ENCODE measurements around the gene CHST8.

The CHST8 gene

GRCh38 chr19:33667881-33668280 lies 46.1 kb downstream of the CHST8 start:
- Histone ChIP-seq H3K4me1 (ENCODE audit: control insufficient read depth, low read depth, low read length) (no peaks in the 10 kb centered on the region), H3K4me3 (ENCODE audit: low read length) (no peak overlapping the region), H3K27ac (ENCODE audit: low read length) (no peak overlapping the region), H3K36me3 (ENCODE audit: control insufficient read depth, low read depth, low read length) (no peaks in the 10 kb centered on the region), H3K9ac (ENCODE audit: low read length) (no peak overlapping the region), H3K27me3 (ENCODE audit: control insufficient read depth, insufficient read depth, low read length) (no peaks in the 10 kb centered on the region), H3K9me3 (ENCODE audit: control insufficient read depth, low read depth, low read length) (no peaks in the 10 kb centered on the region)

GRCh38 chr19:33668968-33669367 lies 47.2 kb downstream of the CHST8 start:
- no peak overlapping the region for H3K27ac ChIP-seq (ENCODE audit: low read length)
- H3K36me3 ChIP-seq (ENCODE audit: control insufficient read depth, low read depth, low read length), result no peaks in the 10 kb centered on the region
- H3K9me3 ChIP-seq (ENCODE audit: control insufficient read depth, low read depth, low read length), result no peaks in the 10 kb centered on the region
- no peak overlapping the region for H3K4me3 ChIP-seq (ENCODE audit: low read length)
- H3K27me3 ChIP-seq (ENCODE audit: control insufficient read depth, insufficient read depth, low read length), result no peaks in the 10 kb centered on the region
- H3K4me1 ChIP-seq (ENCODE audit: control insufficient read depth, low read depth, low read length), result no peaks in the 10 kb centered on the region
- H3K9ac ChIP-seq (ENCODE audit: low read length), result no peak overlapping the region

DNA sequence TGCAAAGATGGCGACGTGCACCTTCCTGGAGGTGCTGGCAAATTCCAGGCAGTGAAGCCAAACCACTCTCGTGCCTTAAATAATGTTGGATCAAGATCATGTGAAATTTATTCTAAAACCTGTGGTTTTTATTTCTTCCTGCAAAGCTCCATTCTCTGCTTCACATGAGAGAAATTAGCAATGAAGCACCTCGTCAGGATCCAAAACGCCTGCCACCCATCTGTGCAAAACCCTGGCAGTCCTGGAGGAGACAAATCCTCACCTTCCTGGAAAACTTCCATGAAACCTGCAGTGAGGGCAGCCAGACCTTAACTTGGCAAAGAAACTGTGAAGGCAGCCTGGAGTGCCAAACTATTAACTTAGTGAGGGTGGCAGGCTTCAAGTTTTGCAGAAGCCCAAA lies 47.6 kb downstream of the CHST8 start:
- H3K4me3 ChIP-seq (ENCODE audit: low read length), result no peak overlapping the region
- H3K36me3 ChIP-seq (ENCODE audit: control insufficient read depth, low read depth, low read length), result no peaks in the 10 kb centered on the region
- no peak overlapping the region for H3K9ac ChIP-seq (ENCODE audit: low read length)
- no peaks in the 10 kb centered on the region for H3K4me1 ChIP-seq (ENCODE audit: control insufficient read depth, low read depth, low read length)
- H3K9me3 ChIP-seq (ENCODE audit: control insufficient read depth, low read depth, low read length), result no peaks in the 10 kb centered on the region
- H3K27me3 ChIP-seq (ENCODE audit: control insufficient read depth, insufficient read depth, low read length), result no peaks in the 10 kb centered on the region
- H3K27ac ChIP-seq (ENCODE audit: low read length), result no peak overlapping the region

DNA sequence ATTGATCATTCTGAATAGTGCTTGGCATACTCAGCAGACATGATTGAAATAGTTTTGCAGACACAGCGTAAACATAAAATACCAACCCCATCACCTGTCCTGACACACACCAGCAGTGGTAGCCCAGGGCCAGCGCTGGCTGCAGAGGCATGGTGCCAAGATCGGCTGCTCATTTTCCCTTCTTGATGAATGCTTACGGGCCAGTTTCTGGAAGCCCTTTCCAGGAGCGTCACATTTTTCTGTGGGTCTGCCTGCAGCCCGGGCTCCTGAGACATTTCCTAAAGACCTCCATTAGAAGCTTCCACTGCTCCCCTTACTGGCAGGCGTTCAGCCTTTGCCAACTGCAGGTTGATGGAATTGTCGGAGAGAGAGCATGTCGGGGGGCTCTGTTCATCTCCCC lies 48.6 kb downstream of the CHST8 start:
- H3K4me3 ChIP-seq (ENCODE audit: low read length), result no peak overlapping the region
- H3K9me3 ChIP-seq (ENCODE audit: control insufficient read depth, low read depth, low read length), result no peaks in the 10 kb centered on the region
- H3K27me3 ChIP-seq (ENCODE audit: control insufficient read depth, insufficient read depth, low read length), result no peaks in the 10 kb centered on the region
- H3K4me1 ChIP-seq (ENCODE audit: control insufficient read depth, low read depth, low read length), result no peaks in the 10 kb centered on the region
- no peak overlapping the region for H3K9ac ChIP-seq (ENCODE audit: low read length)
- no peaks in the 10 kb centered on the region for H3K36me3 ChIP-seq (ENCODE audit: control insufficient read depth, low read depth, low read length)
- no peak overlapping the region for H3K27ac ChIP-seq (ENCODE audit: low read length)

DNA sequence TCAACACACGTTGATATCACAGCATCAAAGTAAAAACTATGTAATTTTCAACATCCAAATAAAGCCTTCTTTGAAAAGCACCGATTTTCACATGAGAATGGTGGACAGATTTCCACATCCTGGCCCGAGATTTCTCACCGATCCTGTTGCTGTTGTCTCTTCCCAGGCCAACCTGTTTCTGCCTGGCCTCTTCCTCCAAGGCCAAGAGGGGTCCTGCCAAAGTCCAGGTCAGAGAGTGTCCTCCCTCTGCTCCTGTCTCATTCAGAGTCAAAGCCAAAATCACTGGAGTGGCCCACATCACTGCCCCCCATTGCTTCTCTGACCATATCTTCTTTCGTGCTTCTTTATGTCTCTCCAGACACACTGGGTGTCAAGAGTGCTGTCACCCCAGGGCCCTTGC lies 49.5 kb downstream of the CHST8 start:
- Histone ChIP-seq H3K27ac (ENCODE audit: low read length) (no peak overlapping the region), H3K9me3 (ENCODE audit: control insufficient read depth, low read depth, low read length) (no peaks in the 10 kb centered on the region), H3K9ac (ENCODE audit: low read length) (no peak overlapping the region), H3K4me3 (ENCODE audit: low read length) (no peak overlapping the region), H3K4me1 (ENCODE audit: control insufficient read depth, low read depth, low read length) (no peaks in the 10 kb centered on the region), H3K27me3 (ENCODE audit: control insufficient read depth, insufficient read depth, low read length) (no peaks in the 10 kb centered on the region), H3K36me3 (ENCODE audit: control insufficient read depth, low read depth, low read length) (no peaks in the 10 kb centered on the region)

DNA sequence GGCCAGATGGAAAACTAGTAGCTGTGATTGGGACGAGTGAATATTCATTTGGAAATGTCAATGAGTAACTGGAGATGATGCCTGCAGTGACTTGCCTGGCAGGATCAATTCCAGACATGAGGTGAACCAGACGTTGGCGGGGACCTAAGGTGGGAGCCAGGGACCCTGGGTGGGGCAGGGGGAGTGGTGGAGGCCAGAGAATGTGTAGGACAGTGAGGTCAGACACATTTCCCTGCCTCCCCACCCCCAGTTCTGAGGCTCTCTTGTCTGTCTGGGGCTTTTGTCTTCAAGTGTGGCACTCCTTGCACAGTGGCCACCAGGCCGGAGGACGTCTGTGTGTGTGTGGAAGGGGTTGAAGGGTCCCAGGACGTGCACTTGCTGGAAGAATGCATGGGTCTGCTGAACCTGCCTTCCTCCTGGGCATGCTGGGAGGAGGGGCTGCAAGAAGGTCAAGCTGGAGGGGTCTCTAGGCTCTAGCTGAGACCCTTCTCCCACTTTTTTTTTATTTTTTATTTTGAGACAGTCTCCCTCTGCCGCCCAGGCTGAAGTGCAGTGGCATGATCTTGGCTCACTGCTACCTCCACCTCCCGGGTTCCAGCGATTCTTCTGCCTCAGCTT lies 51.6 kb downstream of the CHST8 start:
- no peak overlapping the region for H3K9ac ChIP-seq (ENCODE audit: low read length)
- H3K27me3 ChIP-seq (ENCODE audit: control insufficient read depth, insufficient read depth, low read length), result no peaks in the 10 kb centered on the region
- no peak overlapping the region for H3K27ac ChIP-seq (ENCODE audit: low read length)
- no peaks in the 10 kb centered on the region for H3K36me3 ChIP-seq (ENCODE audit: control insufficient read depth, low read depth, low read length)
- no peaks in the 10 kb centered on the region for H3K4me1 ChIP-seq (ENCODE audit: control insufficient read depth, low read depth, low read length)
- no peaks in the 10 kb centered on the region for H3K9me3 ChIP-seq (ENCODE audit: control insufficient read depth, low read depth, low read length)
- no peak overlapping the region for H3K4me3 ChIP-seq (ENCODE audit: low read length)

DNA sequence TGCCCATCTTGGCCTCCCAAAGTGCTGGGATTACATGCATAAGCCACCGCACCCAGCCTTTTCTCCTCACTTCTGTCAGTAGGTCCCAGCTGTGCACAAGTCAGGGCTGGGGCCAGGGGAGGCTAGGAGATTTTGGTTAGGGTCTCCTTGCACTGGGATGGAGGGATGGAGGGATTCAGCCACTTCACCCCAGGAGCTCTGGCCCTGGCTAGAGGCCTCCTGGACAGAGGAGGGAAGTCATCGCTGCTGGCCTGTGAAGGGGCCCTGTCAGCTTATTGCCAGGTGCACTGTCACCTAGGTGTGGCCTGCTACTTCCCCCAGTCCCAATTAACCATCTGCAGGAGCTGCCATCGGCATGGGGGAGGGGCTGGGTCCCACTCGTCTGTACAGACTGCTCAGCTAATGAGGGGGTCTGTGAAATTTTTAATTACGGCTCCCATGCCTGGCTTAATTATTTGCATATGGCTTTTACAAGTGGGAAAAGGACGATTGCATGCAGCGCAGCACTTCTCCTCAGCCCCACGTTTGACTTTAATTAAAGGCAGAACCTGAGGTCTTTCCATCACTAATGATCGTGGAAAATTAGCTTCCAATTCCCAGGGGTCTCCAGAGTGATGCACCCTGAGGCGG lies 52.4 kb downstream of the CHST8 start:
- H3K36me3 ChIP-seq (ENCODE audit: control insufficient read depth, low read depth, low read length), result no peaks in the 10 kb centered on the region
- H3K9me3 ChIP-seq (ENCODE audit: control insufficient read depth, low read depth, low read length), result no peaks in the 10 kb centered on the region
- H3K4me3 ChIP-seq (ENCODE audit: low read length), result no peak overlapping the region
- H3K27ac ChIP-seq (ENCODE audit: low read length), result no peak overlapping the region
- H3K9ac ChIP-seq (ENCODE audit: low read length), result no peak overlapping the region
- H3K4me1 ChIP-seq (ENCODE audit: control insufficient read depth, low read depth, low read length), result no peaks in the 10 kb centered on the region
- H3K27me3 ChIP-seq (ENCODE audit: control insufficient read depth, insufficient read depth, low read length), result no peaks in the 10 kb centered on the region

DNA sequence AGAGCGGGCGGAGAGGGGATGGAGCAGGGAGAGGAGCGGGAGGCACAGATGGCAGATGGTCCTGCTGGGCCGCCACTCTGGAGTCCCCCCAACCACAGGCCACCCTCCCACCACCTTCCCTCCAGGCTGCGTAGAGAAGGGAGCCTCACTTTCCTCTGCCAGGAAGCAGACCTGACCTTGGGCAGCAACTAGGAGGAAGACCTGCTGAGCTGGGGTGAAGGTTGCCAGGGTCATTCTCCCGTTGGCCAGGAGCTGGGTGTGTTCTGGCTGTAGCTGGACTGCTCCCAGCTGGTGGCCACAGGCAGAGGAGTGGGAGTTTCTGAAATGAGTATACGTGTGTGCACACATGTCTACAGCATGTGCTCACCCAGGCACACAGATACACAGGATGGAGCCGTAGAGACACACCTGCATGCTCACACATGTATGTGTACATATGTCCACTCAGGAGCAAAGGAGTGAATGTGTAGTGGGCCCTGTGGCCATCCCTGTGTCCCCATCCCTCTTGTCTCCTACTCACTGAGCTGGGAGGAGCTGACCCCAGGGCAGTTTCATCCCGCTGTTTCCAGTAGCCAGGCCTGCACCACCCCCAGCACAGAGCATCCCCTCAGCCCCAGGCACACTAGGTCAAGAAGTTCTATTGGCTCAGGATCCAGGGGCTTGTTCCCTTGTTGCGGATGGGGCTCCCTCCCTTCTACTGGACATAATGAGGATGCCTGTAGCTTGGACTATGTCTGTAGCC lies 53.0 kb downstream of the CHST8 start:
- Histone ChIP-seq H3K4me1 (ENCODE audit: control insufficient read depth, low read depth, low read length) (no peaks in the 10 kb centered on the region), H3K27me3 (ENCODE audit: control insufficient read depth, insufficient read depth, low read length) (no peaks in the 10 kb centered on the region), H3K36me3 (ENCODE audit: control insufficient read depth, low read depth, low read length) (no peaks in the 10 kb centered on the region), H3K9ac (ENCODE audit: low read length) (no peak overlapping the region), H3K4me3 (ENCODE audit: low read length) (no peak overlapping the region), H3K9me3 (ENCODE audit: control insufficient read depth, low read depth, low read length) (no peaks in the 10 kb centered on the region), H3K27ac (ENCODE audit: low read length) (no peak overlapping the region)

DNA sequence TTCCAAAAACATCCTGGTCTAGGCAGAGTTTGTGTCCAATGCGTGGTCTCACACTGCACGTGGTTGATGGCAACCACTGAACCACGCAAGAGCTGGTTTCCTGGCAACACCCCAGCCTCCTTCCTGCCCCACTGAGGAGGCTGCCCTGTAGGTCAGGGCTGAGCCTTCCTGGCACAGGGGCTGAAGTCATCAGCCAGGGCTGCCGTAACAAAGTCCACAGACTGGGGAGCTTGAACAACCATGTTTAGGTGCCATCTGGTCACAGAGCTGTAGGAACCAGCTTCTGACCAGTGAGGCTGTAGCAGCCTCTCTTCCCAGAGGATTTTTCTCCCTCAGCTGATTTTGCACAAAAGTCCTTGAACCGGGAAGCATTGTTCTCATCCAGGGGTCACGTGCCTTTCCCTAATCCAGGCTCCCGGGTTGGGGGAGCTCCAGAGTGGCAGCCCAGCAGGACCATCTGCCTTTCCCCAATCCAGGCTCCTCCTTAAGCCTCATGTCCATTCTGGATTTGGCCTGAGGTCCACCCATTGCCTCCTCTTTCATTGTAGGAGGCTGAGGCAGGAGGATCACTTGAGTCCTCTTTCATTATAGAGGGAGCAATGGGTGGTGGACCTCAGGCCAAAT lies 53.9 kb downstream of the CHST8 start:
- Histone ChIP-seq H3K27me3 (ENCODE audit: control insufficient read depth, insufficient read depth, low read length) (no peaks in the 10 kb centered on the region), H3K36me3 (ENCODE audit: control insufficient read depth, low read depth, low read length) (no peaks in the 10 kb centered on the region), H3K9ac (ENCODE audit: low read length) (no peak overlapping the region), H3K27ac (ENCODE audit: low read length) (no peak overlapping the region), H3K4me3 (ENCODE audit: low read length) (no peak overlapping the region), H3K9me3 (ENCODE audit: control insufficient read depth, low read depth, low read length) (no peaks in the 10 kb centered on the region), H3K4me1 (ENCODE audit: control insufficient read depth, low read depth, low read length) (no peaks in the 10 kb centered on the region)

- H3K27me3 ChIP-seq (ENCODE audit: control insufficient read depth, insufficient read depth, low read length), result no peaks in the 10 kb centered on the region
- no peaks in the 10 kb centered on the region for H3K36me3 ChIP-seq (ENCODE audit: control insufficient read depth, low read depth, low read length)
- H3K4me3 ChIP-seq (ENCODE audit: low read length), result no peak overlapping the region
- H3K27ac ChIP-seq (ENCODE audit: low read length), result no peak overlapping the region
- no peaks in the 10 kb centered on the region for H3K4me1 ChIP-seq (ENCODE audit: control insufficient read depth, low read depth, low read length)
- H3K9me3 ChIP-seq (ENCODE audit: control insufficient read depth, low read depth, low read length), result no peaks in the 10 kb centered on the region
- no peak overlapping the region for H3K9ac ChIP-seq (ENCODE audit: low read length)
Measured at GRCh38 chr19:33676999-33677665, 55.4 kb downstream of the CHST8 start.

- Histone ChIP-seq H3K27me3 (ENCODE audit: control insufficient read depth, insufficient read depth, low read length) (no peaks in the 10 kb centered on the region), H3K4me3 (ENCODE audit: low read length) (no peak overlapping the region), H3K27ac (ENCODE audit: low read length) (no peak overlapping the region), H3K9me3 (ENCODE audit: control insufficient read depth, low read depth, low read length) (no peaks in the 10 kb centered on the region), H3K9ac (ENCODE audit: low read length) (no peak overlapping the region), H3K36me3 (ENCODE audit: control insufficient read depth, low read depth, low read length) (no peaks in the 10 kb centered on the region), H3K4me1 (ENCODE audit: control insufficient read depth, low read depth, low read length) (no peaks in the 10 kb centered on the region)
Measured at GRCh38 chr19:33677745-33678426, 56.1 kb downstream of the CHST8 start.

Data from iPS-18a (cell line).